Upper lobe of left lung (tissue), 4 donors: ENCODE data around the gene PARN.

Experiments used
- POLR2A ChIP-seq, 4 donors: fragments of 450-650 bp; IDR thresholded peaks; one replicate each; pipeline ENCODE4 v1.5.1; 2016 to 2017; ENCODE audit warnings: antibody characterized with exemption in 4 of 4, mild to moderate bottlenecking in 2 of 4
- POLR2AphosphoS5 ChIP-seq, 2 donors: sonication (generic); formaldehyde crosslinking; IDR thresholded peaks; one replicate each; pipeline ENCODE4 v1.5.1; 2017; ENCODE audit warnings: antibody characterized with exemption in 2 of 2
- TF ChIP-seq, protein P1 (sequence below), 6 experiments: fragments of 450-650 bp in 4 of 6; fragments of 200-600 bp in 2 of 6; sonication (generic) in 2 of 6; IDR thresholded peaks; one replicate each; pipeline ENCODE4 v1.5.1; 2016 to 2019; ENCODE audit warnings: antibody characterized with exemption in 6 of 6

DNA sequence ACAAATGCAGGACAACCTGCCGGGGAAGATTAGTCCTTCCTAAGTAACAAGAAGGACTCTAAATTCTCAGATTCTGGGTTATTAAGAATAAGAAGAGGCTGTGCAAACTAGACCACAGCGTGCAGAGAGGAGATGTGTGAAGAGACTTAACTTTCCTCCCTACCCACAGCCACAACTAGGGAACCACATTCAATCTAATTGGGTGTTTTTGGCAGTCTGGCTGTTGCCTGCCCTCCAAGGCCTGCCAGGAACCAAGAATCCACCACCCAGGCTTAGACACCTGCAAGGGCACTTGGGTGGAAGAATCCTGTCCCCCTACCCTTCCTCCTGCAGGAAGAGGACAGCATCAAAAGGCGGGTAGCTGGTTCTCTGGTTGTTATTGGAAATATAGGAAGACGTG is 202.0 kb downstream of the PARN start:
- TF ChIP-seq POLR2A (IDR thresholded peaks at IDR 0.05), result no peak
- TF ChIP-seq POLR2AphosphoS5 (IDR thresholded peaks at IDR 0.05), result no peak
- TF ChIP-seq, protein P1, sequence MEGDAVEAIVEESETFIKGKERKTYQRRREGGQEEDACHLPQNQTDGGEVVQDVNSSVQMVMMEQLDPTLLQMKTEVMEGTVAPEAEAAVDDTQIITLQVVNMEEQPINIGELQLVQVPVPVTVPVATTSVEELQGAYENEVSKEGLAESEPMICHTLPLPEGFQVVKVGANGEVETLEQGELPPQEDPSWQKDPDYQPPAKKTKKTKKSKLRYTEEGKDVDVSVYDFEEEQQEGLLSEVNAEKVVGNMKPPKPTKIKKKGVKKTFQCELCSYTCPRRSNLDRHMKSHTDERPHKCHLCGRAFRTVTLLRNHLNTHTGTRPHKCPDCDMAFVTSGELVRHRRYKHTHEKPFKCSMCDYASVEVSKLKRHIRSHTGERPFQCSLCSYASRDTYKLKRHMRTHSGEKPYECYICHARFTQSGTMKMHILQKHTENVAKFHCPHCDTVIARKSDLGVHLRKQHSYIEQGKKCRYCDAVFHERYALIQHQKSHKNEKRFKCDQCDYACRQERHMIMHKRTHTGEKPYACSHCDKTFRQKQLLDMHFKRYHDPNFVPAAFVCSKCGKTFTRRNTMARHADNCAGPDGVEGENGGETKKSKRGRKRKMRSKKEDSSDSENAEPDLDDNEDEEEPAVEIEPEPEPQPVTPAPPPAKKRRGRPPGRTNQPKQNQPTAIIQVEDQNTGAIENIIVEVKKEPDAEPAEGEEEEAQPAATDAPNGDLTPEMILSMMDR (IDR thresholded peaks at IDR 0.05), result no peak
